ENCODE measurements around the gene RDH5. TPM values are rescaled to one million over a fixed set of nuclear protein-coding genes. Genes with fewer than 3 reads are reported as not detected.
A peak's percentile ranks its signal among the peaks of the same experiment; 100 is the strongest.

RDH5 gene
- total RNA-seq, 1 experiment from 2014 or later, result 6.0 TPM

- Mint-ChIP-seq H3K4me1 (ENCODE audit: low read depth, unreplicated experiment) (peaks cover 3% of the 10 kb centered on the region), H3K27me3 (ENCODE audit: insufficient read depth, unreplicated experiment) (peaks cover 12% of the 10 kb centered on the region), H3K4me3 (ENCODE audit: unreplicated experiment) (no peak overlapping the region), H3K27ac (ENCODE audit: unreplicated experiment) (no peak overlapping the region), H3K36me3 (ENCODE audit: insufficient read depth, unreplicated experiment) (peaks cover 17% of the 10 kb centered on the region), H3K9me3 (ENCODE audit: unreplicated experiment) (no peaks in the 10 kb centered on the region)
- H3K27me3 ChIP-seq (replicated peaks; ENCODE audit: control insufficient read depth, insufficient read depth, low read length), result no peaks in the 10 kb centered on the region
- peaks cover 15% of the 10 kb centered on the region for H3K4me1 ChIP-seq
- BruUV-seq (replicated peaks), result no TSS peak
- no peak overlapping the region for H3K4me3 ChIP-seq (ENCODE audit: low read depth, low read length)
- no peak for DNase-seq
- H3K9me3 ChIP-seq, result no peaks in the 10 kb centered on the region
- ChIA-PET POLR2A (no interaction called here), CTCF (no interaction called here)
- TF ChIP-seq, protein P1, sequence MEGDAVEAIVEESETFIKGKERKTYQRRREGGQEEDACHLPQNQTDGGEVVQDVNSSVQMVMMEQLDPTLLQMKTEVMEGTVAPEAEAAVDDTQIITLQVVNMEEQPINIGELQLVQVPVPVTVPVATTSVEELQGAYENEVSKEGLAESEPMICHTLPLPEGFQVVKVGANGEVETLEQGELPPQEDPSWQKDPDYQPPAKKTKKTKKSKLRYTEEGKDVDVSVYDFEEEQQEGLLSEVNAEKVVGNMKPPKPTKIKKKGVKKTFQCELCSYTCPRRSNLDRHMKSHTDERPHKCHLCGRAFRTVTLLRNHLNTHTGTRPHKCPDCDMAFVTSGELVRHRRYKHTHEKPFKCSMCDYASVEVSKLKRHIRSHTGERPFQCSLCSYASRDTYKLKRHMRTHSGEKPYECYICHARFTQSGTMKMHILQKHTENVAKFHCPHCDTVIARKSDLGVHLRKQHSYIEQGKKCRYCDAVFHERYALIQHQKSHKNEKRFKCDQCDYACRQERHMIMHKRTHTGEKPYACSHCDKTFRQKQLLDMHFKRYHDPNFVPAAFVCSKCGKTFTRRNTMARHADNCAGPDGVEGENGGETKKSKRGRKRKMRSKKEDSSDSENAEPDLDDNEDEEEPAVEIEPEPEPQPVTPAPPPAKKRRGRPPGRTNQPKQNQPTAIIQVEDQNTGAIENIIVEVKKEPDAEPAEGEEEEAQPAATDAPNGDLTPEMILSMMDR (IDR thresholded peaks at IDR 0.05; ENCODE audit: insufficient read depth in 1 of 2, low read depth in 1 of 2, low read length in 1 of 2, severe bottlenecking in 1 of 2, unreplicated experiment in 1 of 2), result no peak
- H3K36me3 ChIP-seq (ENCODE audit: control insufficient read depth, insufficient read depth, low read length), result no peaks in the 10 kb centered on the region
- intact Hi-C loops (cut with micrococcal nuclease; ENCODE audit: unreplicated experiment), result no loop called here
Measured at GRCh38 chr12:55713721-55714120, 6.5 kb upstream of the RDH5 start.

- Mint-ChIP-seq H3K9me3 (ENCODE audit: unreplicated experiment) (no peaks in the 10 kb centered on the region), H3K27me3 (ENCODE audit: insufficient read depth, unreplicated experiment) (peaks cover 7% of the 10 kb centered on the region), H3K27ac (ENCODE audit: unreplicated experiment) (peak overlapping the region; percentile 80), H3K4me3 (ENCODE audit: unreplicated experiment) (peak overlapping the region; percentile 69), H3K36me3 (ENCODE audit: insufficient read depth, unreplicated experiment) (peaks cover 17% of the 10 kb centered on the region), H3K4me1 (ENCODE audit: low read depth, unreplicated experiment) (no peaks in the 10 kb centered on the region)
- Histone ChIP-seq H3K4me1 (peaks cover 29% of the 10 kb centered on the region), H3K36me3 (ENCODE audit: control insufficient read depth, insufficient read depth, low read length) (no peaks in the 10 kb centered on the region), H3K27me3 (replicated peaks; ENCODE audit: control insufficient read depth, insufficient read depth, low read length) (no peaks in the 10 kb centered on the region), H3K4me3 (ENCODE audit: low read depth, low read length) (peak overlapping the region; percentile 55), H3K9me3 (no peaks in the 10 kb centered on the region)
- ChIA-PET POLR2A (interaction anchor here (1.0 to 1.3 kb wide), 2 partner anchors 10 to 34 kb away, joined by 3 to 7 read pairs; a partner anchor contains a TSS), CTCF (interaction anchor here (0.6 to 1.7 kb wide), 6 partner anchors 9 to 366 kb away, joined by 3 to 5 read pairs (median 3); no protein-coding TSS in a partner anchor)
- no peak for DNase-seq
- no TSS peak for BruUV-seq (replicated peaks)
- intact Hi-C loops (cut with micrococcal nuclease; ENCODE audit: unreplicated experiment), result no loop called here
- TF ChIP-seq, protein P1 (IDR thresholded peaks at IDR 0.05; ENCODE audit: insufficient read depth in 1 of 2, low read depth in 1 of 2, low read length in 1 of 2, severe bottlenecking in 1 of 2, unreplicated experiment in 1 of 2), result no peak
Measured at GRCh38 chr12:55715169-55715764, 4.9 kb upstream of the RDH5 start.

DNA sequence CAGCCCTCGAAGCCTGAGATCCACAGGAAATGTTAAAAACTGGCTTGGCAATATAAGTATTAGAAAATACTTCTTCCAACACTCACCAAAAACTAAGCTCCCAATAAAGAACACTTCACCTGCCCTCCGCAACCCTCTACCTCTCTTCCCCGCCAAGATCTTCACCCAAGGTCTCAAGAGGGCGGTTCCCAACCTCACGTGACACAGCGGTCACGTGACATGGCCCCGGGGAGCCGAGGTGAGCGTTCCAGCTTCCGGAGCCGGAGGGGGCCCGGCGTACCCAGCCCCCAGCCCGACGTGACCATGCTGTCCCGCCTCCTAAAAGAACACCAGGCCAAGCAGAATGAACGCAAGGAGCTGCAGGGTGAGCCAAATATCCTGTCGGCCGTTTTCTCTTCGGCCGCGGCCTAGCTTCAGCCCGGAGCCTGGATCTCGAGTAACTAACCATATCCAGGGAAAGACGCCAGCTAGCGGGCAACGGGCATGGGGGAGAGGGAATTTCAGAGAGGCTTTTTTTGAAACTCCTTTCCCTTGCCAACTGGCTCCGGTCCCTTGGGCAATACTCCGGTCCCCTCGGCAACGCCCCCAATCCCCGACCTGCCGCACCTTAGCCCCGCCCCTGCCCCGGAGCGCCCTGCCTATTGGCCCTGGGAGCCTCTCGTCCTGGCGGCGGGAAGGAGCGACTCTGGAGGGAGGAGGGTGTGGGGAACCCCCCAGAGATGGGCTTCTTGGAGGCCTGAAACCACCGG, 4.2 kb upstream of the RDH5 start, which contains the start of gene BLOC1S1:
BLOC1S1 (plus strand) TSS at position 214 of the 749 bp plus-strand sequence; CDS start at position 220, 6 bp downstream.
- Mint-ChIP-seq H3K36me3 (ENCODE audit: insufficient read depth, unreplicated experiment) (peaks cover 17% of the 10 kb centered on the region), H3K4me1 (ENCODE audit: low read depth, unreplicated experiment) (no peaks in the 10 kb centered on the region), H3K27ac (ENCODE audit: unreplicated experiment) (peak within 1 kb of the TSS; percentile 80), H3K4me3 (ENCODE audit: unreplicated experiment) (peak within 1 kb of the TSS; percentile 69), H3K27me3 (ENCODE audit: insufficient read depth, unreplicated experiment) (peaks cover 7% of the 10 kb centered on the region), H3K9me3 (ENCODE audit: unreplicated experiment) (no peaks in the 10 kb centered on the region)
- TF ChIP-seq, protein P1 (IDR thresholded peaks at IDR 0.05; ENCODE audit: insufficient read depth in 1 of 2, low read depth in 1 of 2, low read length in 1 of 2, severe bottlenecking in 1 of 2, unreplicated experiment in 1 of 2), result no peak
- H3K9me3 ChIP-seq, result no peaks in the 10 kb centered on the region
- POLR2A ChIA-PET, result interaction anchor here (1.0 to 1.3 kb wide), 2 partner anchors 11 to 34 kb away, joined by 3 to 7 read pairs; a partner anchor contains a TSS
- H3K36me3 ChIP-seq (ENCODE audit: control insufficient read depth, insufficient read depth, low read length), result no peaks in the 10 kb centered on the region
- peaks cover 36% of the 10 kb centered on the region for H3K4me1 ChIP-seq
- CTCF ChIA-PET, result interaction anchor here (0.6 to 1.7 kb wide), 5 partner anchors 9 to 365 kb away, joined by 3 to 5 read pairs (median 3); no protein-coding TSS in a partner anchor
- BruUV-seq (replicated peaks), result no TSS peak
- intact Hi-C loops (cut with micrococcal nuclease; ENCODE audit: unreplicated experiment), result loop anchor here (1.0 kb wide), 1 partner anchor 8 kb away; no protein-coding TSS in a partner anchor
- peak; percentile 93 to 95 for DNase-seq
- peak within 1 kb of the TSS; percentile 55 for H3K4me3 ChIP-seq (ENCODE audit: low read depth, low read length)
- no peaks in the 10 kb centered on the region for H3K27me3 ChIP-seq (replicated peaks; ENCODE audit: control insufficient read depth, insufficient read depth, low read length)
